Gastroesophageal sphincter (tissue), 4 donors: ENCODE results near the gene ATF7IP. TPM values are rescaled to one million over a fixed set of nuclear protein-coding genes. Genes with fewer than 3 reads are reported as not detected.
"Not testable (repeated sequence)": the region's sequence is repeated elsewhere in the genome, so short reads cannot be mapped to it uniquely, and the experiment has no call there.

Experiments used
- ATAC-seq: fragments of 150-250 bp; one replicate; pipeline ENCODE4 v1.9.1; 2016; ENCODE audit warnings: mild to moderate bottlenecking, moderate library complexity
- H3K27ac ChIP-seq, 4 donors: fragments of 200-600 bp; sonication (generic) in 3 of 4; 1 replicate in 3 of 4; 2 replicates in 1 of 4; pipeline ENCODE4 v1.5.1; 2016 to 2019
- H3K27me3 ChIP-seq: fragments of 200-600 bp; sonication (generic); one replicate; pipeline ENCODE4 v1.5.1; 2019
- H3K36me3 ChIP-seq, 2 donors: fragments of 200-600 bp; sonication (generic); one replicate each; pipeline ENCODE4 v1.5.1; 2019; ENCODE audit warnings: control low read depth in 1 of 2
- H3K4me1 ChIP-seq, 3 donors: fragments of 200-600 bp; sonication (generic); 1 replicate in 2 of 3; 2 replicates in 1 of 3; pipeline ENCODE4 v1.5.1; 2016 to 2019; ENCODE audit warnings: control low read depth in 2 of 3
- H3K4me3 ChIP-seq, 2 donors: fragments of 200-600 bp; sonication (generic); one replicate each; pipeline ENCODE4 v1.5.1; 2019; ENCODE audit warnings: mild to moderate bottlenecking in 1 of 2, moderate library complexity in 1 of 2
- H3K9me3 ChIP-seq, 3 donors: fragments of 200-600 bp; sonication (generic); one replicate each; pipeline ENCODE4 v1.5.1; 2017 to 2019; ENCODE audit warnings: control low read depth in 2 of 3
- CTCF ChIP-seq, 4 experiments: fragments of 200-600 bp in 2 of 4; fragments of 450-650 bp in 2 of 4; sonication (generic) in 1 of 4; IDR thresholded peaks; one replicate each; pipeline ENCODE4 v1.5.1; 2017 to 2019; ENCODE audit warnings: antibody characterized with exemption in 4 of 4, mild to moderate bottlenecking in 2 of 4, moderate library complexity in 2 of 4
- EP300 ChIP-seq: sonication (generic); formaldehyde crosslinking; IDR thresholded peaks from one replicate; pipeline ENCODE4 v1.6.1; 2017; ENCODE audit warnings: antibody characterized with exemption, mild to moderate bottlenecking
- POLR2A ChIP-seq, 2 donors: fragments of 450-650 bp; IDR thresholded peaks; one replicate each; pipeline ENCODE4 v1.6.1; 2017; ENCODE audit warnings: antibody characterized with exemption in 2 of 2, mild to moderate bottlenecking in 2 of 2, moderate library complexity in 1 of 2
- POLR2AphosphoS5 ChIP-seq: sonication (generic); formaldehyde crosslinking; IDR thresholded peaks from one replicate; pipeline ENCODE4 v1.6.1; 2017; ENCODE audit warnings: antibody characterized with exemption
- WGBS, 2 donors: methylation state at CpG; one replicate each; pipeline ENCODE4 v1.1.5; 2018; ENCODE audit warnings: low coverage in 1 of 2; 5-methylcytosine and 5-hydroxymethylcytosine counted together
- total RNA-seq, 4 donors: library from RNA; depleted of rRNA; stranded (reverse); fragments of >200 nt; gene quantifications; one replicate each; pipeline ENCODE4 v1.1.0, GENCODE V29; 2016

The ATF7IP gene
- total RNA-seq, 4 donors from 2014 or later, result 32.0 to 71.8 (median 32.7) TPM

- Histone ChIP-seq H3K4me1 (no peaks in the 10 kb centered on the region), H3K4me3 (no peak overlapping the region), H3K9me3 (no peaks in the 10 kb centered on the region), H3K27me3 (no peaks in the 10 kb centered on the region), H3K27ac (no peak overlapping the region), H3K36me3 (no peaks in the 10 kb centered on the region)
- no peak for ATAC-seq
- WGBS, 2 donors, result 91% methylated on average over 11 of the region's 11 CpGs; no CpG with 5 or more reads in 1 of the 2 donors
- TF ChIP-seq EP300, result no peak
- no peak for TF ChIP-seq CTCF (IDR thresholded peaks at IDR 0.05)
- TF ChIP-seq POLR2AphosphoS5, result no peak
- no peak for TF ChIP-seq POLR2A (IDR thresholded peaks at IDR 0.05)
Observed at GRCh38 chr12:14325716-14326343, 39.7 kb upstream of the ATF7IP start.

DNA sequence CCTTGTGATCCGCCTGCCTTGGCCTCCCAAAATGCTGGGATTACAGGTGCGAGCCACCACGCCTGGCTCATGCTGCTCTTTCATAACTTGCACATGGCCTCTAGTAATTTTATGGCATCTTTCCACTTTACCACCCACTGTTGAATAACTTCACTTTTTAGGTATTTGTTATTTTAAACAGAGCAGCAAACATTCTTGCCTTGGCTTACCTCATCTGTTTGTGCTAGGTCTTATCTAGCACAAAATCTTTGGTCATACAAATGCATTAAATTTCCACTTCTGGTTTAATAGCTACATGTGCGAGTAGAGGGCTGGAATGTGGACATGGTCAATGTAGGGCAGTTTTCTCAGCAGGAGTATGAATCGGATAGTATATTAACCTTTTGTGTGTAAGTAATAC is 38.8 kb upstream of the ATF7IP start:
- H3K4me1 ChIP-seq, result no peaks in the 10 kb centered on the region
- H3K36me3 ChIP-seq, result no peaks in the 10 kb centered on the region
- peaks cover 0 to under 1% (median 0%) of the 10 kb centered on the region in 3 donors for H3K9me3 ChIP-seq
- no peak for ATAC-seq
- no peak overlapping the region for H3K4me3 ChIP-seq
- H3K27me3 ChIP-seq, result no peaks in the 10 kb centered on the region
- no peak overlapping the region for H3K27ac ChIP-seq
- 78 to 90% methylated on average over 3 to 5 of the region's 5 CpGs for WGBS, 2 donors
- TF ChIP-seq POLR2AphosphoS5, result no peak
- no peak for TF ChIP-seq EP300
- TF ChIP-seq CTCF (IDR thresholded peaks at IDR 0.05), result no peak
- TF ChIP-seq POLR2A (IDR thresholded peaks at IDR 0.05), result no peak

DNA sequence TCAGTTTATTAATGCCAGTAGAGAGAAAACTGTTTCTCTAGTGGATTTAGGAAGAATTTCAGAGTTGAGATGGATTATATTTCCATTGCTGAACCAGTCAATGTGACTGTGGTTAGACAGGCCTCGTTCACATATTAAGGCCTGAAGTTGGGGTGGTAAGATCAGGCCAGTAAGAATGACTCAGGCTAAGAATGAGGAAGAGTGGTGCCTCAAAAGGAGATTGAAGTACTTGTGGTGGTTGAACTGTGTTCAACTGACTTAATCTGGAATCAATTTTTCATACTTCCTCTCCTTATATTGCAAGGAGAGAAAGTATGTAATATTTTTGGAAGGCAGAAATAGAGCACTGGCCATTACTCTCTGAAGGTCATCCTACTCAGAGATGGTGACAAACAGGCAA is 37.8 kb upstream of the ATF7IP start:
- H3K27ac ChIP-seq, result no peak overlapping the region
- H3K36me3 ChIP-seq, result no peaks in the 10 kb centered on the region
- 22 to 25% methylated on average over 1 of the region's 1 CpG for WGBS, 2 donors
- H3K27me3 ChIP-seq, result no peaks in the 10 kb centered on the region
- H3K4me1 ChIP-seq, result no peaks in the 10 kb centered on the region
- peaks cover 0 to 11% (median 0%) of the 10 kb centered on the region in 3 donors for H3K9me3 ChIP-seq
- ATAC-seq, result no peak
- TF ChIP-seq EP300 (no peak), CTCF (IDR thresholded peaks at IDR 0.05) (no peak), POLR2AphosphoS5 (no peak), POLR2A (IDR thresholded peaks at IDR 0.05) (no peak)
- no peak overlapping the region for H3K4me3 ChIP-seq

- no peaks in the 10 kb centered on the region for H3K4me1 ChIP-seq
- H3K27me3 ChIP-seq, result no peaks in the 10 kb centered on the region
- no peaks in the 10 kb centered on the region for H3K36me3 ChIP-seq
- 87 to 93% methylated on average over 2 to 3 of the region's 5 CpGs for WGBS, 2 donors
- no peak for TF ChIP-seq POLR2A (IDR thresholded peaks at IDR 0.05)
- no peak for TF ChIP-seq CTCF (IDR thresholded peaks at IDR 0.05)
- TF ChIP-seq POLR2AphosphoS5, result no peak
- no peak for TF ChIP-seq EP300
- no peak for ATAC-seq
- peaks cover 0 to 16% (median 0%) of the 10 kb centered on the region in 3 donors for H3K9me3 ChIP-seq
- H3K27ac ChIP-seq, result no peak overlapping the region
- no peak overlapping the region for H3K4me3 ChIP-seq
Observed at GRCh38 chr12:14332482-14332881, 33.0 kb upstream of the ATF7IP start.

DNA sequence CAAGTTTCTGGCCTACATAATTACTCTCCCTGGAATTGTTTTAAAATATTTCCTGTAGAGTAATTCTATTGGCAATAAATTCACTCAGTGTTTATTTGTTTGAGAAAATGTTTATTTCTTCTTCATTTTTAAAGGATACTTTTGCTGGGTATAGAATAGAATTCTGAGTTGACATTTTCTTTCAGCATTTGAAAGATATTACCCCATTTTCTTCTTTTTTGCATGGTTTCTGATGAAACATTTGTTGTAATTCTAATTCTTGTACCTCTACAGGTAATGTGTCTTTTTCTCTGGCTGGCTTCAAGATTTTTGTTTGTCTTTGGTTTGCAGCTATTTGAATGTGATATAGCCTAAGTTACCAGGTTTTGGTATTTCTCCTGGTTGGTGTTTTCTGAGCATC is 25.1 kb upstream of the ATF7IP start:
- Histone ChIP-seq H3K27me3 (no peaks in the 10 kb centered on the region), H3K27ac (no peak overlapping the region), H3K36me3 (no peaks in the 10 kb centered on the region), H3K9me3 (peaks cover 0 to 41% (median 0%) of the 10 kb centered on the region in 3 donors), H3K4me3 (no peak overlapping the region), H3K4me1 (no peaks in the 10 kb centered on the region)
- no peak for ATAC-seq
- no peak for TF ChIP-seq EP300
- no peak for TF ChIP-seq POLR2A (IDR thresholded peaks at IDR 0.05)
- TF ChIP-seq CTCF (IDR thresholded peaks at IDR 0.05), result no peak
- no peak for TF ChIP-seq POLR2AphosphoS5

GRCh38 chr12:14351524-14351923 is 14.0 kb upstream of the ATF7IP start:
- not testable (repeated sequence) for H3K27me3 ChIP-seq, H3K36me3 ChIP-seq, H3K4me3 ChIP-seq, ATAC-seq, H3K27ac ChIP-seq, H3K4me1 ChIP-seq
- H3K9me3 ChIP-seq, result peaks cover 0 to 13% (median 0%) of the 10 kb centered on the region in 3 donors
- WGBS, 2 donors, result no CpG with 5 or more reads among the region's 4 CpGs

- ATAC-seq, H3K27me3 ChIP-seq, H3K4me1 ChIP-seq, H3K4me3 ChIP-seq, H3K27ac ChIP-seq, H3K36me3 ChIP-seq: not testable (repeated sequence)
- peaks cover 0 to 13% (median 0%) of the 10 kb centered on the region in 3 donors for H3K9me3 ChIP-seq
- WGBS, 2 donors, result 100% methylated on average over 1 of the region's 1 CpG
Observed at GRCh38 chr12:14352066-14352465, 13.4 kb upstream of the ATF7IP start.

DNA sequence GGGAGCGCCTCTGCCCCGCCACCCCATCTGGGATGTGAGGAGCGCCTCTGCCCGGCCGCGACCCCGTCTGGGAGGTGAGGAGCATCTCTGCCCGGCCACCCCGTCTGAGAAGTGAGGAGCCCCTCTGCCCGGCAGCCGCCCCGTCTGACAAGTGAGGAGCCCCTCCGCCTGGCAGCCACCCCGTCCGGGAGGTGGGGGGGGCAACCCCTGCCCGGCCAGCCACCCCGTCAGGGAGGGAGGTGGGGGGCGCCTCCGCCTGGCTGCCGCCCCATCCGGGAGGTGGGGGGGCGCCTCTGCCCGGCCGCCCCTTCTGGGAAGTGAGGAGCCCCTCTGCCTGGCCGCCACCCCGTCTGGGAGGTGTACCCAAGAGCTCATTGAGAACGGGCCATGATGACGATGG is 10.8 kb upstream of the ATF7IP start:
- no CpG with 5 or more reads among the region's 28 CpGs for WGBS, 2 donors
- not testable (repeated sequence) for ATAC-seq, H3K36me3 ChIP-seq, H3K27me3 ChIP-seq, H3K4me3 ChIP-seq, H3K4me1 ChIP-seq, H3K27ac ChIP-seq
- H3K9me3 ChIP-seq, result peaks cover 0 to 13% (median 0%) of the 10 kb centered on the region in 3 donors
